ENCODE results near the gene RILPL1.
A peak's percentile ranks its signal among the peaks of the same experiment; 100 is the strongest.
"Not testable (repeated sequence)": the region's sequence is repeated elsewhere in the genome, so short reads cannot be mapped to it uniquely, and the experiment has no call there.

The RILPL1 gene

DNA sequence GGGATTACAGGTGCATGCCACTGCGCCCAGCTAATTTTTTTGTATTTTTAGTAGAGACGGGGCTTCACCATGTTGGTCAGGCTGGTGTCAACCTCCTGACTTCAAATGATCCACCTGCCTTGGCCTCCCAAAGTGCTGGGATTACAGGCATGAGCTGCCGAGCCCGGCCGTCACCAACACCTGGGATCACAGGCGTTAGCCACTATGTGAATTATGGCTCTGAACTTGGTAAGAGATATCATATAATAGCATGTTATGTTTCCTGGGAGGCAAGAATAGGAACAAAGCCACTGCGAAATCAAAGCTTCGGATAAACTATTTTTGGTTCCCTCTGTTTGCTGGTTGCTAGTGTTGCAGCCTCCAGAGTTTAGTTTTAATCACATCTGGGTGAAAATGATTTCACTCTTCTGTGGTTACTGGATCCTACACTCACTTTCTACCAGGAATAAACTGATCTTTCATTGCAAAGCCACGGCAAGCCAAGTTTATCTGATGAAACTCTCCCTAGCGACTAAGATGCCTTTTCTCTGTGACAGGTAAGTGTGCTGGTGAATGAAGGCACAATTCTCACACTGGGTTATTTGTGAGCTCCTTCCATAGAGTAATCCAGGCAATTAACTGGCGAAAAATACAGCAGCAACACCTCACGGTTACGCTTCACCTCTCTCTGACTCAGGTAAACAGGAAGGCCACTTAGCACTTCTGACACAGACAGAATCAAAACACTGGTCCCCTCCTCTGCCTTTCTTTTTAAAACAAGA lies 58.9 kb downstream of the RILPL1 start:
- Histone ChIP-seq H3K4me3 (no peak overlapping the region), H3K27ac (peak overlapping the region in 4 of 21 experiments; percentile 3 to 60 (median 40))

GRCh38 chr12:123472438-123472849 lies 61.1 kb downstream of the RILPL1 start:
- Histone ChIP-seq H3K27ac (no peak overlapping the region), H3K4me3 (no peak overlapping the region)

GRCh38 chr12:123471374-123472068 lies 62.0 kb downstream of the RILPL1 start:
- H3K27ac ChIP-seq, result no peak overlapping the region

DNA sequence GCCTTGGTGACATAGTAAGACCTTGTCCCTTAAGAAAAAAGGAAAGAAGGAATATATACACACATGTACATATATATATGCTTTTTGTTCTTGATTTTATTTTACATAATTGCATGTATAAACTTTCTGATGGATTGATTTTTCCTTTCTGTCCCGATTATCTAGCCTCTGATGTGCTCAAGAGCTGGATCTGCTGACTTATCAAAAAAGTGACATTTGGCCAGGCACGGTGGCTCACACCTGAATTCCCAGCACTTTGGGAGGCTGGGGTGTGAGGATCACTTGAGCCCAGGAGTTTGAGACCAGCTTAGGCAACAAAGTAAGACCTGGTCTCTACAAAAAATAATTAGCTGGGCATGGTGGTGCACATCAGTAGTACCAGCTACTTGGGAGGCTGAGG lies 63.5 kb downstream of the RILPL1 start:
- Histone ChIP-seq H3K4me3 (no peak overlapping the region), H3K27ac (no peak overlapping the region)

More at GRCh38 chr12:123471374-123472068, 62.0 kb downstream of the RILPL1 start:
- no peak overlapping the region for H3K4me3 ChIP-seq

- H3K4me3 ChIP-seq, result no peak overlapping the region
- no peak overlapping the region for H3K27ac ChIP-seq
These were observed 64.7 kb downstream of the RILPL1 start for GRCh38 chr12:123468786-123469185.

DNA sequence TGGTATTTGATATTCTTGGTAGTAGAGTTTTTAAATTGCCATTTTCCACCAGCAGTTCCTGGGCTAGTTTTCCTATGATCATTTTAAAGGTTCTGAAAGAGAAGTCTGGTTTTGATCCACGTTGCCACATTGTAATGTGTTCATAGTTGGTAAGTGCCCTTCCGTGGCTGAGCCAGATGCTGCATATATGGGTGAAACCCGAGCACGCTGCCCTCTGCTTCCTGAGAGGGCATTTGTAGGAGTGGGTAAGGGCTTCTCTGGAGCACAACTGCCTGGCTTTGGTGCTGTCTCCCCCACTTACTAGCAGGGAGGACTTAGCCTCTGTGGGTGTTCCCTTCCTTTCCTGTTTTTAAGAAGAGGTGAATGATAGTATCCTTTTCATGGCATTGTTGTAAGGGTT lies 68.4 kb downstream of the RILPL1 start:
- no peak overlapping the region for H3K27ac ChIP-seq
- H3K4me3 ChIP-seq, result no peak overlapping the region

DNA sequence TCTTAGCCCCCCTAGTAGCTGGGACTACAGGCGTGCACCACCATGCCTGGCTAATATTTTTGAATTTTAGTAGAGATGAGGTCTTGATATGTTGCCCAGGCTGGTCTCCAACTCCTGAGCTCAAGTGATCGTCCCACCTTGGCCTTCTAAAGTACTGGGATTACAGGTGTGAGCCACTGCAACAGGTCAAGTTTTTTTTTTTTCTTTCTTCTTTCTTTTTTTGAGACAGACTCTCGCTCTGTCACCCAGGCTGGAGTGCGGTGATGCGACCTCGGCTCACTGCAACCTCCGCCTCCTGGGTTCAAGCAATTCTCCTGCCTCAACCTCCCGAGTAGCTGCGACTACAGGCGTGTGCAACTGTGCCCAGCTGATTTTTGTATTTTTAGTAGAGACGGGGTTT lies 70.3 kb downstream of the RILPL1 start:
- not testable (repeated sequence) for H3K27ac ChIP-seq, H3K4me3 ChIP-seq

- Histone ChIP-seq H3K27ac (peak within 1 kb of the TSS; percentile 95 to 100 (median 98)), H3K4me3 (peak within 1 kb of the TSS; percentile 54 to 93 (median 83))
These were observed 75.3 kb downstream of the RILPL1 start, which contains the start of gene SNRNP35 for GRCh38 chr12:123457980-123458779. Gene SNRNP35, plus strand, starts transcription at chr12:123458139. Its CDS starts 7,402 bp downstream, at chr12:123465541.

DNA sequence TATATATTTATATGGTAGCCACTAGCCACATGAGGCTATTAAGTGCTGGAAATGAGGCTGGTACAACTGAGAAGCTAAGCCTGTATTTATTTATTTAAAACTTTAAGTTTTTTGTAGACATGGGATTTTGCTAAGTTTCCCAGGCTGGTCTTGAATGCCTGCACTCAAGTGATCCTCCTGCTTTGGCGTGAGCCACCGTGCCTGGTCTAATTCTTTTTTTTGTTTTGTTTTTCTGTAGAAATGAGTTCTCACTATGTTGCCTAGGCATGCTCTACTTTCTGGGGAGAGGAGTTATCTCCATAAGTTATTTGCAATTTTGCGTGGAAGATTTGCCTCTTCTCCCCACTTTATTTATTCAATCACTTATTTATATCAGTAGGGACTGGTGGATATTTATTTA lies 80.4 kb downstream of the RILPL1 start:
- no peak overlapping the region for H3K4me3 ChIP-seq
- no peak overlapping the region for H3K27ac ChIP-seq

GRCh38 chr12:123452276-123452550 lies 81.3 kb downstream of the RILPL1 start:
- H3K4me3 ChIP-seq, H3K27ac ChIP-seq: not testable (repeated sequence)

- no peak overlapping the region for H3K4me3 ChIP-seq
- H3K27ac ChIP-seq, result no peak overlapping the region
These were observed 82.9 kb downstream of the RILPL1 start for GRCh38 chr12:123450636-123451035.

- Histone ChIP-seq H3K4me3 (no peak overlapping the region), H3K27ac (peak overlapping the region in 1 of 21 experiments; percentile 66)
These were observed 83.7 kb downstream of the RILPL1 start for GRCh38 chr12:123449856-123450255.

DNA sequence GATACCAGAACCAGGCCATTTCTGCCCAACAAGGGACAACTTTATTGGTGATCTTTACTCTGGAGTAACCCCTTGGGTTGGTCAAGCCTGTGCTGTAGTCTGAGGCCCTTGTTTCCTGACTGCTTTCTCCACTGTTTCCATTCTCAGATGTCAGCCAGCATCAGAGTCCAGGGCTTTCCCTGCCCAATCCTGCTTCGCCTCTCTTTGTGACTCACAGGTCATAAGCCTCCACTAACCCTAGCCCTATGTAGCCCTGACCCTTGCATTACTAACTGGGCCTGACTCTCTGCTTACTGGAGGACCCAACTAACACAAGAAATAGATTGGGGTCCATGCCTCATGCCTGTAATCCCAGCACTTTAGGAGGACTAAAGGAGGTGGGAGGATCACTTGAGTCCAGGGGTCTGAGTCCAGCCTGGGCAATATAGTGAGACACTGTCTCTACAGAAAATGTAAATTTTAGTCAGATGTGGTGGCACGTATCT lies 84.2 kb downstream of the RILPL1 start:
- H3K27ac ChIP-seq, result peak overlapping the region in 15 of 21 experiments; percentile 3 to 78 (median 56)
- no peak overlapping the region for H3K4me3 ChIP-seq

- Histone ChIP-seq H3K4me3 (no peak overlapping the region), H3K27ac (peak overlapping the region in 18 of 21 experiments; percentile 27 to 89 (median 60))
These were observed 87.2 kb downstream of the RILPL1 start for GRCh38 chr12:123446333-123446713.

DNA sequence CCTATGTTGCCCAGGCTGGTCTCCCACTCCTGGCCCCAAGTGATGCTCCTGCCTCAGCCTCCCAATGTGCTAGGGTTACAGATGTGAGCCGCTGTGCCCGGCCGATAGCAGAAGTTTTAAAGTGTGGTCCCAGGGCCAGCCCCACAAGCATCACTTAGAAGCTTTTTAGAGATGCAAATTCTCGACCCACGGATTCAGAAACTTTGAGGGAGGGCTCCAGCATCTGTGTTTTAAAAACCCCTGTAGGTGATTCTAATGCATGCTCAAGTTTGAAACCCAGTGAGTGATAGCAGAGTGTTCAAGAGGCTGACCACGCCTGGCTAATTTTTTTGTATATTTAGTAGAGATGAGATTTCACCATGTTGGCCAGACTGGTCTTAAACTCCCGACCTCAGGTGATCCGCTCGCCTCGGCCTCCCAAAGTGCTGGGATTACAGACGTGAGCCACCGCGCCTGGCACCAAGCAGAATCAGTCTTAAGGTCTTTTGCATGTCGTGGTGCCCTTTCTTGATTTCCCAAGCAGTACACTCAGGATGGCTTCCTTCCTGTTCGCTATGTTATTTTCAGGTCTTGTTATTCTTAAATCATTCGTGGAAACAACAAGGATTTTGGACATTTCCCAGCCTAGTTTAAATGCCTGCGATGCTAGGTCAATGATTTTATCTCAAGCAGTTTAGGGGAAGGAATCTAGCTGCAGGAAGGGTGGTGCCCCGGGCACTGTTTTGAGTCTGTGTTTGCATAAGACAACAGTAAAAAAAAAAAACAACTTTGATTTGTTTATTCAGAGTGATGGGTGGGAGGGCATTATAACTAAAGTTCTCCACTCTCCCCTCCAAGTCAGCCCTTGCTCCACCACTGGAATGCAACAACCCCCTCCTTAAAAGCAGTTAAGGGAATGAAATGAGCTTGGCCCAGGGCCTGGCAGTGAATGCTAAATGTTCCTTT lies 87.9 kb downstream of the RILPL1 start:
- no peak overlapping the region for H3K4me3 ChIP-seq
- peak overlapping the region in 18 of 21 experiments; percentile 27 to 89 (median 60) for H3K27ac ChIP-seq

DNA sequence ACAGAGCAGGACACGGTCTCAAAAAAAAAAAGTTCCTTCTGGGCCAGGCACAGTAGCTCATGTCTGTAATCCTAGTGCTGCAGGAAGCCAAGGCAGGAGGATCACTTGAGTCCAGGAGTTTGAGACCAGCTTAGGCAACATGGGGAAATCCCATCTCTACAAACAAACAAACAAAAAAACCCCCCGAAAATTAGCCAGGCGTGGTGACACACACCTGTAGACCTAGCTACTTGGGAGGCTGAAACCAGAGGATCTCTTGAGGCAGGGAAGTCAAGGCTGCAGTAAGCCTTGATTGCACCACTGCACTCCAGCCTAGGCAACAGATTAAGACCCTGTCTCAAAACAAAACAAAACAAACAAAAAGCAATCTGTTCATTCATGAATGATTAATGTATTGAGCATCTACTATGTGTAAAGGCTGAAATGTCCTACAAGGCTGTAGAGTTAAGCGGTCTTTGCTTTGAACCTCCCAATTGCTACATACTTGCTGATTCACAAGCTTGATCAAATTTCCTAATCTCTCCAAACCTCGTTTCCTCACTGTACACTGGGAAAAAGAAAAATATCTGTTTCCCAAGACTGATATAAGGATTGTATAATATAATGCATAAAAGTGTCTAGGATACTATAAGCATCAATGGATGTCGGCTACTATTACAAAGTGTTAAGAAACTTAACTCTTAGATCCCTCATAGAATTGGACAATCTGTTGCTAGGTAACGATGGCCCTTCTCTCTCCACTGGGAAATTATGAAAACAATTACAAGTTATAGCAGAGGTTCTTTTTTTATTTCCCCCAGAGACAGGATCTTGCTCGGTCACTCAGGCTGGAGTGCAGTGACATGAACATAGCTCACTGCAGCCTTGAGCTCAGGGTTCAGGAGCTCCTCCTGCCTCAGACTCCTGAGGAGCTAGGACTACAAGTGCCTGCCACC lies 89.2 kb downstream of the RILPL1 start:
- Histone ChIP-seq H3K27ac (peak overlapping the region in 5 of 21 experiments; percentile 17 to 89 (median 71)), H3K4me3 (no peak overlapping the region)

GRCh38 chr12:123442774-123443173 lies 90.7 kb downstream of the RILPL1 start:
- Histone ChIP-seq H3K4me3 (no peak overlapping the region), H3K27ac (no peak overlapping the region)

- Histone ChIP-seq H3K4me3 (no peak overlapping the region), H3K27ac (no peak overlapping the region)
These were observed 91.9 kb downstream of the RILPL1 start for GRCh38 chr12:123441523-123442164.

Data from skin epidermis (tissue), 12 donors.